Endodermal cell (in vitro differentiated cells): Measurements from ENCODE around the gene C3. TPM values are rescaled to one million over a fixed set of nuclear protein-coding genes. Genes with fewer than 3 reads are reported as not detected.
"Not testable (repeated sequence)": the region's sequence is repeated elsewhere in the genome, so short reads cannot be mapped to it uniquely, and the experiment has no call there.

ENCODE experiments used
- DNase-seq: peaks from one replicate; pipeline ENCODE4 v3.0.0-alpha.2; 2017
- H3K27ac ChIP-seq: 2 replicates; pipeline ENCODE4 v1.5.1; 2013; ENCODE audit warnings: mild to moderate bottlenecking, low read depth, low read length, moderate library complexity
- H3K27me3 ChIP-seq: 2 replicates; pipeline ENCODE4 v1.6.1; 2013; ENCODE audit warnings: mild to moderate bottlenecking, low read length, moderate library complexity; ENCODE audit not compliant: insufficient read depth, control insufficient read depth, poor library complexity, severe bottlenecking
- H3K36me3 ChIP-seq: 2 replicates; pipeline ENCODE4 v1.7.0; 2013; ENCODE audit warnings: mild to moderate bottlenecking, low read length, moderate library complexity; ENCODE audit not compliant: control insufficient read depth, insufficient read depth
- H3K4me1 ChIP-seq: one replicate; pipeline ENCODE4 v1.7.0; 2013; ENCODE audit warnings: low read length; ENCODE audit not compliant: control insufficient read depth, insufficient read depth
- H3K4me3 ChIP-seq: 2 replicates; pipeline ENCODE4 v1.5.1; 2013; ENCODE audit warnings: mild to moderate bottlenecking, low read length, moderate library complexity
- H3K9ac ChIP-seq: 2 replicates; pipeline ENCODE4 v1.6.1; 2013; ENCODE audit warnings: mild to moderate bottlenecking, low read length, moderate library complexity; ENCODE audit not compliant: poor library complexity, severe bottlenecking; ENCODE audit errors: extremely low read depth
- H3K9me3 ChIP-seq: 2 replicates; pipeline ENCODE4 v1.6.1; 2013; ENCODE audit warnings: mild to moderate bottlenecking, low read length, moderate library complexity; ENCODE audit not compliant: control insufficient read depth
- H3K27ac Mint-ChIP-seq: 2 replicates; pipeline ENCODE4 v1.8.0; 2020; ENCODE audit warnings: mixed read lengths
- H3K27me3 Mint-ChIP-seq: 2 replicates; pipeline ENCODE4 v1.8.0; 2021; ENCODE audit warnings: mild to moderate bottlenecking, mixed read lengths; ENCODE audit not compliant: insufficient read depth
- H3K36me3 Mint-ChIP-seq: 2 replicates; pipeline ENCODE4 v1.8.0; 2020; ENCODE audit warnings: low read depth, mixed read lengths
- H3K4me1 Mint-ChIP-seq: 2 replicates; pipeline ENCODE4 v1.8.0; 2020; ENCODE audit warnings: mixed read lengths
- H3K4me3 Mint-ChIP-seq: 2 replicates; pipeline ENCODE4 v1.8.0; 2020; ENCODE audit warnings: mild to moderate bottlenecking, moderate library complexity, mixed read lengths
- H3K9me3 Mint-ChIP-seq: 2 replicates; pipeline ENCODE4 v1.8.0; 2020; ENCODE audit warnings: mild to moderate bottlenecking, mixed read lengths
- CTCF ChIP-seq: fragments of 200-600 bp; sonication (generic); conservative IDR thresholded peaks from 2 replicates; pipeline ENCODE4 v1.5.0; 2021; ENCODE audit warnings: antibody characterized with exemption, mild to moderate bottlenecking
- WGBS, 2 experiments: methylation state at CpG; one replicate each; pipeline versions ENCODE4 v1.1.5 to v1.1.7; 2013; ENCODE audit warnings: missing lambda C conversion rate in 2 of 2, mixed read lengths in 1 of 2; ENCODE audit not compliant: insufficient coverage in 1 of 2, insufficient read length in 1 of 2; 5-methylcytosine and 5-hydroxymethylcytosine counted together
- total RNA-seq, 2 donors: library from RNA; stranded (reverse); fragmentation: NEBNext Ultra II Directional in 1 of 2; extraction: Animal tissue kit (Norgen Biotek cat#: 25700) in 1 of 2; gene quantifications; 2 replicates in 1 of 2; 3 replicates in 1 of 2; pipeline ENCODE4 v1.2.1, GENCODE V29; 2021

The C3 gene
- total RNA-seq, 2 donors from 2014 or later: 13.7 to 23.5 TPM

GRCh38 chr19:6750062-6750461 lies 29.6 kb upstream of the C3 start:
- no peak for TF ChIP-seq CTCF
- Histone ChIP-seq H3K4me1 (no peaks in the 10 kb centered on the region), H3K27ac (no peak overlapping the region), H3K9me3 (no peaks in the 10 kb centered on the region), H3K36me3 (peaks cover 80% of the 10 kb centered on the region), H3K27me3 (no peaks in the 10 kb centered on the region), H3K9ac (no peak overlapping the region), H3K4me3 (no peak overlapping the region)
- Mint-ChIP-seq H3K4me1 (peaks cover 2% of the 10 kb centered on the region), H3K27me3 (no peaks in the 10 kb centered on the region), H3K36me3 (peaks cover 69% of the 10 kb centered on the region), H3K9me3 (no peaks in the 10 kb centered on the region), H3K27ac (no peak overlapping the region), H3K4me3 (no peak overlapping the region)
- 96% methylated on average over 12 to 18 of the region's 20 CpGs for WGBS, 2 experiments
- DNase-seq: no peak

DNA sequence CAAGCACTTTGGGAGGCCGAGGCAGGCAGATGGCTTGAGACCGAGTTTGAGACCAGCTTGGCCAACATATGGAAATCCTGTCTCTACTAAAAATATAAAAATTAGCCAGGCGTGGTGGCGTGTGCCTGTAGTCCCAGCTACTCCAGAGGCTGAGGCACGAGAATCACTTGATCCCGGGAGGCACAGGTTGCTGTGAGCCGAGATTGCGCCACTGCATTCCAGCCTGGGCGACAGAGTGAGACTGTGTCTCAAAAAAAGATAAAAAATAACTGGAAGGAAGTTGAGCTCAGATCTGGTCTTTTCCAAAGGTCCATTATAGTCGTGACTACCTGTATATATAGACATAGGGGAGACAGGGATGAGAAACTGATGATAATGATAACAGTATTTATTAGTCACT lies 28.1 kb upstream of the C3 start:
- H3K9me3 Mint-ChIP-seq, H3K27me3 ChIP-seq, H3K27ac ChIP-seq, H3K4me1 ChIP-seq, H3K27ac Mint-ChIP-seq, H3K9me3 ChIP-seq, H3K4me3 ChIP-seq, H3K4me3 Mint-ChIP-seq, DNase-seq, H3K27me3 Mint-ChIP-seq, H3K9ac ChIP-seq: not testable (repeated sequence)
- 95 to 96% methylated on average over 10 of the region's 10 CpGs for WGBS, 2 experiments
- H3K36me3 ChIP-seq: peaks cover 87% of the 10 kb centered on the region
- H3K36me3 Mint-ChIP-seq: peaks cover 74% of the 10 kb centered on the region
- H3K4me1 Mint-ChIP-seq: peaks cover 10% of the 10 kb centered on the region

DNA sequence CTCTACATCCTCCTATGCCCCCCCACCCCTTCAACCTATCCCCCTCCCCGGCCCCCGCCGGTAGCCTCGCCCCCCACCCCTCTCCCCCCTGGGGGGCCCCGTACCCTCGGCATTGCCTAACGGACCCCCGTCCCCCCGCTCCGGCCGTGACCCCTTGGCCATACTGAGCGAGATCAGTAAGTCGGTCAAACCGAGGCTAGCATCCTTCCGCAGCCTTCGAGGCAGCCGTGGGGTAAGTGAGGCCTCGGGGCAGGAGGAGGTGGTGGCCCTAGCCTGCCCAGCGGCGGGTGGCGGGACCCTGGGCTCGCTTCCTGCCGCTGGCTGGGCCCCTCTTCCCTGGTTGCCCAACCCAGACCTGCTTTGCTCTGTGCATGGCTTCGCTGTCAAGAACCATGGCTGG lies 25.5 kb upstream of the C3 start:
- no peak overlapping the region for H3K4me3 Mint-ChIP-seq
- H3K9ac ChIP-seq: no peak overlapping the region
- WGBS, 2 experiments: 89 to 100% methylated on average over 9 to 16 of the region's 24 CpGs

More for the DNA sequence above, 25.5 kb upstream of the C3 start:
- no peak overlapping the region for H3K4me3 ChIP-seq
- H3K9me3 ChIP-seq: no peaks in the 10 kb centered on the region
- H3K4me1 Mint-ChIP-seq: peaks cover 27% of the 10 kb centered on the region
- H3K36me3 Mint-ChIP-seq: peaks cover 78% of the 10 kb centered on the region
- H3K4me1 ChIP-seq: peaks cover 3% of the 10 kb centered on the region
- no peak for TF ChIP-seq CTCF
- H3K27me3 Mint-ChIP-seq: no peaks in the 10 kb centered on the region
- H3K27ac ChIP-seq: no peak overlapping the region
- H3K36me3 ChIP-seq: peaks cover 93% of the 10 kb centered on the region
- no peaks in the 10 kb centered on the region for H3K9me3 Mint-ChIP-seq
- no peak for DNase-seq
- no peak overlapping the region for H3K27ac Mint-ChIP-seq
- H3K27me3 ChIP-seq: no peaks in the 10 kb centered on the region
